Measurements from ENCODE around the gene ADRA2B.
"Not testable (repeated sequence)": the region's sequence is repeated elsewhere in the genome, so short reads cannot be mapped to it uniquely, and the experiment has no call there.

The ADRA2B gene

GRCh38 chr2:96146153-96146880, 29.9 kb upstream of the ADRA2B start:
- Histone ChIP-seq H3K27me3 (ENCODE audit: control insufficient read depth, insufficient read depth, low read length) (no peaks in the 10 kb centered on the region), H3K27ac (ENCODE audit: low read depth, low read length) (no peak overlapping the region), H3K4me1 (ENCODE audit: control insufficient read depth, insufficient read depth, low read length) (no peaks in the 10 kb centered on the region), H3K36me3 (ENCODE audit: control insufficient read depth, insufficient read depth, low read length) (no peaks in the 10 kb centered on the region), H3K4me3 (ENCODE audit: low read length) (no peak overlapping the region), H3K9ac (ENCODE audit: low read length) (no peak overlapping the region)

DNA sequence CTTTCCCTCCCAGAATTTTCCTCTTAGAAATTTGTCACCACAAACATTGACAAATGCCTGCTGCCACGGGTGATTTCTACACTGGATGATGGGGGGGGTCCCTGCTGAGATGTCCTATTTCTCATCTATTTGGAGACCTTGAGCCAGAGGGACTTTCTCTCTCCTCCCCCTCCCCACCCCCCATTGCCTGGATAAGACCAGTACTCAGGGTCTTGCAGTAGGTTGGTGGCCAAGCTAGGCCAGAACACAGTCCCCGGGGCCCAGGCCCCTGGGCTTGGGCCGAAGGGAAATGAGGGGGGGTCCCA, 29.4 kb upstream of the ADRA2B start:
- Histone ChIP-seq H3K27me3 (ENCODE audit: control insufficient read depth, insufficient read depth, low read length) (no peaks in the 10 kb centered on the region), H3K4me1 (ENCODE audit: control insufficient read depth, insufficient read depth, low read length) (no peaks in the 10 kb centered on the region), H3K9ac (ENCODE audit: low read length) (no peak overlapping the region), H3K36me3 (ENCODE audit: control insufficient read depth, insufficient read depth, low read length) (no peaks in the 10 kb centered on the region), H3K4me3 (ENCODE audit: low read length) (peak overlapping the region; percentile 54), H3K27ac (ENCODE audit: low read depth, low read length) (no peak overlapping the region)

- H3K4me3 ChIP-seq (ENCODE audit: low read length) = peak within 1 kb of the TSS; percentile 63
- no peak within 1 kb of the TSS for H3K9ac ChIP-seq (ENCODE audit: low read length)
- H3K4me1 ChIP-seq (ENCODE audit: control insufficient read depth, insufficient read depth, low read length) = no peaks in the 10 kb centered on the region
- H3K36me3 ChIP-seq (ENCODE audit: control insufficient read depth, insufficient read depth, low read length) = no peaks in the 10 kb centered on the region
- H3K27me3 ChIP-seq (ENCODE audit: control insufficient read depth, insufficient read depth, low read length) = no peaks in the 10 kb centered on the region
- H3K27ac ChIP-seq (ENCODE audit: low read depth, low read length) = no peak within 1 kb of the TSS
Observed at GRCh38 chr2:96145036-96145847, 28.9 kb upstream of the ADRA2B start, which contains the start of gene DUSP2. TSS of gene DUSP2 (minus strand) at chr2:96145440. CDS start at chr2:96145354, 86 bp downstream.

GRCh38 chr2:96144481-96145035, 28.2 kb upstream of the ADRA2B start:
- Histone ChIP-seq H3K9ac (ENCODE audit: low read length) (no peak overlapping the region), H3K36me3 (ENCODE audit: control insufficient read depth, insufficient read depth, low read length) (no peaks in the 10 kb centered on the region), H3K4me3 (ENCODE audit: low read length) (peak overlapping the region; percentile 63), H3K27me3 (ENCODE audit: control insufficient read depth, insufficient read depth, low read length) (no peaks in the 10 kb centered on the region), H3K4me1 (ENCODE audit: control insufficient read depth, insufficient read depth, low read length) (no peaks in the 10 kb centered on the region), H3K27ac (ENCODE audit: low read depth, low read length) (no peak overlapping the region)

DNA sequence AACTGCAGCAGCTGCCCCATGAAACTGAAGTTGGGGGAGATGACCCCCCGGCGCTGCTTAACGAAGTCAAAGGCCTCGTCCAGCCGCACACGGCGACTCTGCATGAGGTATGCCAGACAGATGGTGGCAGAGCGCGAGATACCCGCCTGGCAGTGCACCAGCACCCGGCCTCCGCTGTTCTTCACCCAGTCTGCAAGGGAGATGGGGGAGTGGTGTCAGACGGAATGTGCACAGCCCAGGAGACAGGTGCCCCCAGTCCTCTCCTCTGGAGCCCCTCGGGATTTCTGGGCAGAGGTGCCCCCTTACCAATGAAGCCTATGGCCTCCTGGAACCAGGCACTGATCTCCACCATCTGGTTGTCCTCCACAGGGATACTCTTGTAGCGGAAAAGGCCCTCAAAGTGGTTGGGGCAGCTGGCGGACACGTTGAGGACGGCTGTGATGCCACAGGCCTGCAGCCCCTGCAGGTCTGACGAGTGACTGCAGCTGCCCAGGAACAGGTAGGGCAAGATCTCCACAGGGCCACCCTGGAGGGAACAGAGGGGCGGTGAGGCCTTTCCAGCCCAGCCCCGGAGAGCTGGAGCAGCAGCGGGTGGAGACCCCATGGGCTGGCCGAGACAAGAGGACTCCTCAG, 27.6 kb upstream of the ADRA2B start:
- no peaks in the 10 kb centered on the region for H3K27me3 ChIP-seq (ENCODE audit: control insufficient read depth, insufficient read depth, low read length)
- no peaks in the 10 kb centered on the region for H3K4me1 ChIP-seq (ENCODE audit: control insufficient read depth, insufficient read depth, low read length)
- no peak overlapping the region for H3K27ac ChIP-seq (ENCODE audit: low read depth, low read length)
- H3K4me3 ChIP-seq (ENCODE audit: low read length) = peak overlapping the region; percentile 63
- H3K9ac ChIP-seq (ENCODE audit: low read length) = no peak overlapping the region
- H3K36me3 ChIP-seq (ENCODE audit: control insufficient read depth, insufficient read depth, low read length) = no peaks in the 10 kb centered on the region

DNA sequence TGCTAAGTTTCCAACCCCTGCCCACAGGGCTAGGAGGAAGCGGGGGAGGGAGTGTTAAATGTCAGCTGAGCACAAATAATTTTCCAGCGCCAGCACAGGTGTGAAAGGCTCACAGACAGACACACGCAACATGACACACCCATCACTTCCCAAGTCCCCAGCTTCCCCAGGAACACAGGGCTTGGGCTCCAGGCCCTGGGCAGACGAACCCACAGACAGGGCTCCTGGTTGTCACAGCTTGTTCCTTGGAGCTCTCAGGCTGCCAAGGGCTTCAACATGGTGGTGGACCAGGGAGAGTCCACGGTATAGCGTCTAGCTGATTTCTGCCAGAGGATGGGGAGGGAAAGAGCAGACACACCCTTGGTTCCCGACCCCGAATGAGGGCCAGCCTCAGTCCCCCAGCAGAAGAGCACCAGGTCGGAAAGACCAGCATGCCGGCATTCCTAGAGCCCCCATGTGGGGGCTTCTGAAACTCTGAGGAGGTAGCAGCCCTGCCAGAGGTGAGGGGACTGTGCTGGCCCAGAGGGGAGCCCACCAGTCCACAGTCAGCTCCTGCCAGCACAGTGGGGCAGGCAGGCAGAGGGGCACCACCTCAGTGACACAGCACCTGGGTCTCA, 27.0 kb upstream of the ADRA2B start:
- peak overlapping the region; percentile 63 for H3K4me3 ChIP-seq (ENCODE audit: low read length)
- H3K27ac ChIP-seq (ENCODE audit: low read depth, low read length) = no peak overlapping the region
- H3K9ac ChIP-seq (ENCODE audit: low read length) = no peak overlapping the region

DNA sequence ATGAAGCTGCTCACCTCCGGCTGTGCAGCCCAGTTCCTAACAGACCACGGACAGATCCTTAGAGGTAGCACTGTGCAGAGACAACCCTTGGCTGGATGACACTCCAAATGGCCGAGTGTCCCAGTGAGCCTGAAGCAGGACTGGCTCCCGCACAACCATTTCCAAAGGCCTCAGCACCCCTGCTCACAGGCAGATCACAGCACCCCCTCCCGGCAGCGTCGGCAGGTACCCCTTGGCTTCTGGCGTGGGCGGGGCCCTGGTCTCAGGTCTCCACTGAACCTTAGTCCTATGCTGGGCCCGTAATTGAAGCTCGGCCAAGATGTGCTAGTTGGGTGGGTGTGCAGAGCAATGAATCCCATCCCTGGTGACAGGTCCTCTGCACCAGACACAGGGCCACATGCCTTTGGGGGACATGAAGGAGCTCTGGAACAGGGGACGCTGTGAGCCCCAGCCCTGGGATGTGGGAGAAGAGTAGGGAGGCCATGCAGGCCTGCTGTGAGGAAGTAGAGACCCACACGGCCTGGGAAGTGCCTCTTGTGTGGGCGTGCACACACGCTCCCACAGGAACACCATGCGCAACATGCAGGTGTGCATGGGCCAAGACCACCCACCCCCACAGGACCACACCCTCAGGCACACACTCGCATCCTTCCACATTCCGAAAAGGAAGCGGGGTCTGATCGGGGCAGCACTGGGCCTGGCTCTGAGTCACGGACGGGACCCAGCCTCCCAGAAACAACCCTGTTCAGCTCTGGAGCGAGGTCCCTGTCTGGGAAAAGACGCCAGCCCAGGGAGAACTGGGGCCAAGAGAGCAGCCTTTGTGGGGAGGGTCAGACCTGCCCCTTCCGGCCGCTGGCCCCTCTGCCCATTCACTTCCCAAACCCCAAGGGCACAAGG, 26.1 kb upstream of the ADRA2B start:
- Histone ChIP-seq H3K4me3 (ENCODE audit: low read length) (no peak overlapping the region), H3K27ac (ENCODE audit: low read depth, low read length) (no peak overlapping the region), H3K27me3 (ENCODE audit: control insufficient read depth, insufficient read depth, low read length) (no peaks in the 10 kb centered on the region), H3K36me3 (ENCODE audit: control insufficient read depth, insufficient read depth, low read length) (no peaks in the 10 kb centered on the region), H3K4me1 (ENCODE audit: control insufficient read depth, insufficient read depth, low read length) (no peaks in the 10 kb centered on the region), H3K9ac (ENCODE audit: low read length) (no peak overlapping the region)

More for the DNA sequence above, 27.0 kb upstream of the ADRA2B start:
- Histone ChIP-seq H3K27me3 (ENCODE audit: control insufficient read depth, insufficient read depth, low read length) (no peaks in the 10 kb centered on the region), H3K36me3 (ENCODE audit: control insufficient read depth, insufficient read depth, low read length) (no peaks in the 10 kb centered on the region), H3K4me1 (ENCODE audit: control insufficient read depth, insufficient read depth, low read length) (no peaks in the 10 kb centered on the region)

DNA sequence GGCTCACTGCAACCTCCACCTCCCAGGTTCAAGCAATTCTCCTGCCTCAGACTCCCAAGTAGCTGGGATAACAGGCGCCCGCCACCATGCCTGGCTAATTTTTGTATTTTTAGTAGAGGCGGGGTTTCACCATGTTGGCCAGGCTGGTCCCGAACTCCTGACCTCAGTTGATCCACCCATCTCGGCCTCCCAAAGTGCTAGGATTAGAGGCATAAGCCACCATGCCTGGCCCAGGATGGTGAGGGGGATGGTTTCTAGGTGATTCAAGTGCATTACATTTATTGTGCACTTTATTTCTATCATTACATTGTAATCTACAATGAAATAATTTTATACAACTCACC, 25.2 kb upstream of the ADRA2B start:
- H3K36me3 ChIP-seq (ENCODE audit: control insufficient read depth, insufficient read depth, low read length); H3K27ac ChIP-seq (ENCODE audit: low read depth, low read length): not testable (repeated sequence)

GRCh38 chr2:96140941-96141623, 24.7 kb upstream of the ADRA2B start:
- Histone ChIP-seq H3K9ac (ENCODE audit: low read length) (no peak overlapping the region), H3K27ac (ENCODE audit: low read depth, low read length) (no peak overlapping the region), H3K4me1 (ENCODE audit: control insufficient read depth, insufficient read depth, low read length) (no peaks in the 10 kb centered on the region), H3K27me3 (ENCODE audit: control insufficient read depth, insufficient read depth, low read length) (no peaks in the 10 kb centered on the region), H3K4me3 (ENCODE audit: low read length) (no peak overlapping the region), H3K36me3 (ENCODE audit: control insufficient read depth, insufficient read depth, low read length) (no peaks in the 10 kb centered on the region)

More for the DNA sequence above, 25.2 kb upstream of the ADRA2B start:
- not testable (repeated sequence) for H3K9ac ChIP-seq (ENCODE audit: low read length); H3K4me1 ChIP-seq (ENCODE audit: control insufficient read depth, insufficient read depth, low read length); H3K27me3 ChIP-seq (ENCODE audit: control insufficient read depth, insufficient read depth, low read length); H3K4me3 ChIP-seq (ENCODE audit: low read length)

DNA sequence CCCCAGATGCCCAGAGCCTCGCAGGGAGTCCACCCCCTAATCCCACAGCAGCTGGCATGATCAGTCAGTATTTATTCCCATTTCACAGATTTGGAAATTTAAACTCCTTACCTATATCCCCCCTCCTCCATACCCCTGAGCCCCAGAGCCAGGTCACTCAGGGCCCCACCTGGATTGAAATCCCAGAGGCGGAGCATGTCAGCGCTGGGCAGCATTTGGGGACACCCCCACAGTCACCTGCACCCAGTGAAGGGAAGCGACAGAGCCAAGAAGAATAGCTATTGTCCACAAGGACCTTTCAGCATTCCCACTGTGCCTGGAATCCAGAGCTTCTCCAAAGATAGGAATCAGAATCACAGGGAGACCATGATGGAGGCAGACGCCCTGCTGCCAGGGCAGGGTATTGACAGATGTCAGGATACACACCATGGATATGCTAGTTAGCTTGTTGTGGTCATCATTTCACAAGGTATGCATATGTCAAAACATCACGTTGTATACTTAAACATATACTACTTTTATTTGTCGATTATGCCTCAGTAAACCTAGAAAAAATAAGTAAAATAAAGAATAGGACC, 22.9 kb upstream of the ADRA2B start:
- Histone ChIP-seq H3K36me3 (ENCODE audit: control insufficient read depth, insufficient read depth, low read length) (no peaks in the 10 kb centered on the region), H3K27ac (ENCODE audit: low read depth, low read length) (no peak overlapping the region), H3K4me1 (ENCODE audit: control insufficient read depth, insufficient read depth, low read length) (no peaks in the 10 kb centered on the region), H3K27me3 (ENCODE audit: control insufficient read depth, insufficient read depth, low read length) (peaks cover 3% of the 10 kb centered on the region), H3K9ac (ENCODE audit: low read length) (no peak overlapping the region), H3K4me3 (ENCODE audit: low read length) (no peak overlapping the region)
